Measurements from ENCODE around the gene FNDC5.

FNDC5 gene

DNA sequence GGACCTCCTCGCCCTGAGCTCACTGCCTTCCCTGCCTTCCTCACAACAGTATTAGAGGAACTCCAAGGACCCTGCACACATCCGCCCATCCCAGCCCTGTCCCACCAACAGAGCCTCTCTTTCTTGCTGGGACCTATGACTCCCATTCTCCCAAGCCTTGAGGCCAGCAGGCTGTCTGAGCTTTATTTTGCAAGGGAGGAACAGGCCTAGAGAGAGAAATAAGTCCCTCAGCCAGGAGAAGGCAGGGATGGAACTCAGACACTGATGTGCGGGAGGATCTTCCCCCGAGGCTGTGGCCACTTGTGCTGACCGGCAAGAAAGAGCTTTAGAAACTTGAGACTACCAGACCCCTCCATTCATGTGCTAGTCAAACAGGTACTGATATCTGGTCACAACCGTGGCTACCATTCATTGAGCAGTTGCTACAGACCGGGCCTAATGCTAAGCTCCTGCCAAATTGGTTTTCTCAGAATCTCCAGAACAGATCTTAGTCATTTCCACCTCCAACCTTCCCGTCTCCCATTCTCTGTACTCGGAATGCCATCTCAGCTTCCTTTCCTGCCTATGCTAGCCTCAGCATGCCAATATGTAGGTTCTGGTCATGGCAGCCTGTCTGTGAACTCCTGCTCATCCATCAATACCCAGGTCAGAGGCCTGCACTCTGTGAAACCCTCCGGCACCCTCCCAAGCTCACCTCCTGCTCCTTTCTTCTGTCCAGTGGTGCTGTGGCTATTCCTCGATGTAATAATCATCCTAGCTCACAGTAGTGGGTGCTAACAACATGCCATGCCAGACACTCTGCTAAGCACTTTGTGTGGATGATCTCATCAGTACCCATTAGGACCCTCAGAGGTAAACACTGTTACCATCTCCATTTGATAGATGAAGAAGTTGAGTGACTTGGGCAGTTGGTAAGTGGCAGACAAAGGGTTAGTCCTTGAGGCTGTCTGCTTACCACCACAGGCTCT, 26.7 kb upstream of the FNDC5 start:
- DNase-seq, result no peak

DNA sequence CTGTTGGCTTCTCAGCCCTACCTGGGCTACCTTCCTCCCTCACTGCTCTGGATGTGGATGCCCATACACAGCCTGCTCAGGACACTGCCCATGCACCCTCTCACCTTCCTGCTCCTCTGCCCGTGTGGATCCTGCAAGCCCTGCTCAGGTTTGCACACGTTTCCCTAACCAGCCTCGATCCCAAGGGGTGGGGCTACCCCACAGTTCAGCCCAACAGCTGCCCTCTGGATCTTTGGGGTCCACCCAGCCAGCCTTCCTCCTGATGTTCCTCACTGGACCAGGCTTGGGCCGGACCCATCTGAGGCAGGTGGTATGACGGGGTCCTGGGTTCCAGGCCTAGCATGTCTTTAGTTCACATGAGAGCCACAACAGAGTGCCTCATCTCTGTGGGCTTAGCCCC, 25.7 kb upstream of the FNDC5 start:
- no peak for DNase-seq

DNA sequence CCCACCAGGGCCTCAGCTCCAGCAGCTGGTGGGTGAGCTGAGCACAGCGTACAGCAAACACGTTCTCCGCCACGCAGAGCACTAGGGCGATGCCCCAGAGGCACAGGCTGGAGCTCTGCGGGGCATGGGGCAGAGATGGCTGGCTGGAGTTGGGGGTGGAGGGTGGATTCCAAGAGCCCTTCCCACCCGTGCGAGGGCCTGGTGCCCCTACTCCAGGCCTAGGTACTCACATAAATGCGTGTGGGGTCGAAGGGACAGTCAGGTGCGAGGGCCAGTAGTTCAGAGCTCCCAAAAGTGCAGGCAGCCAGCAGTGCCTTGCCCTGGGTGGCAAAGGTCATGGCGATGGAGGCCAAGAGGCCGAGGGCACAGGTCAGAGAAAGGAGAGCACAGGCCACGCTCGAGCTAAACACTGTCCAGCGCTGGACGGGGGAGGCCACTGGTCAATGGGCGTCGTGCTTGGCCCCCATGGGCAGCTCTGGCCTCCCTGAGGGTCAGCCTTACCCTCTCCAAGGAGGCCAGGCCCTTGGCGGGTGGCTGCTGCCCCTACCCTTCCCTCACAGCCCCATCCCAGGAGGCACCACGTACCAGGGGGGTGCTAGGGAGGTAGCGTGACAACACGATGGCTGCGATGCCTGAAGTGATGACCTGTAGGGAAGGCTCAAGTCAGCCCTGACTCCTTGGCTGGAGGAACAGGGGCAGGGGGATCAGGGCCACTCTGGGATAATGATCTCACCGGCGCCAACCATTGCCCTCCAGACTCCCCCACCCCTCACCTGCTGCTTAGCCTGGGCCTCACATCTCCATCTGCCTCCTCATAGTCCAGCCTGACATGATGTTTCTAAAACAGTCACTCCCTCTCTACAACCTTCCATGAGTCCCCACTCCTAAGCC, 24.9 kb upstream of the FNDC5 start:
- no peak for DNase-seq

DNA sequence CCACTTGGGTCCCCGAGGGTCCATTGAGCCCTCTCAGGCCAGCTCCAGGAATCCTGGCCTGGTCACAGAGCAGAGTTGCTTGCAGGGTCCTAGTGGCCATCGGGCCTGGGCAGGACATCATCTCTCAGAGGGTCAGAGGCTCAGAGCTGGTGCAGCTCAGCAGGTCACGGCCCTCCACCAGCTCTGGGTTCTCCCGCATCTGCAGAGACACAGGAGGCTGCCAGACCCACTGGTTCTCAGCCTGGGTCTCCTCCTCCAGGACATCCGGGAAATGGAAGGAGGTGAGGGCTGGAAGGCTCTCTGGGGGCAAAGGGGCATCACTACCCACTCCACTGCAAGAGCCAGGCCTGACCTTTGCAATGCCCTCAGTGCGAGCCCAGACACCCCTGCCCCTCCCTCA, 24.0 kb upstream of the FNDC5 start:
- no peak for DNase-seq

DNA sequence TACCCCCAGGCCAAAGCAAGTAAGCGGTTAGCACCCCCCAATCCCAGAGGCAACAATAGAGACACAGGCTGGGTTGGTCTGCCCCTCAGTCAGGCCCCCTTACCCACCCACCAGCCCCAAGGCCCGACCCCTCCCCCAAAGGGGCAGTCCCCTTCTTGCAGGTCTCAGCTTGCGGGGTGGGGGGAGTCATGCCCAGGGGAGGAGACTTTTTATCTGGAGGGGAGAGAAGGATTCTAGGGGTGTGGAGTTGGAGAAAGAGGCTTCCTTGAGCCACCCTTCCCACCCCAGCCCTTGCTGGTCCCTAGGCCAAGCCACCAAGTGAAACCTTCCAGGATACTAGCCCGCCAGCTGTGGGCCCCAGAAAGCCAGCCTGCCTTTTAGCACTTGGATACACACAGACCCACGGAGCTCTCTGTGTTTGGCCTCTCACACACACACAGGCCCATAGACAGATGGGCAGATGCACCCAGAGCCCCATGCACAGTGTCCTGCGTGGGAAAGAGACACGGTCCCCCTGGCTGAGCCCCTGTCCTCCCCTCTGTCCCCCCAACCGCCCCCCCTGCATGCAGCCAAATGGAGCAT, 23.4 kb upstream of the FNDC5 start:
- DNase-seq, result no peak

DNA sequence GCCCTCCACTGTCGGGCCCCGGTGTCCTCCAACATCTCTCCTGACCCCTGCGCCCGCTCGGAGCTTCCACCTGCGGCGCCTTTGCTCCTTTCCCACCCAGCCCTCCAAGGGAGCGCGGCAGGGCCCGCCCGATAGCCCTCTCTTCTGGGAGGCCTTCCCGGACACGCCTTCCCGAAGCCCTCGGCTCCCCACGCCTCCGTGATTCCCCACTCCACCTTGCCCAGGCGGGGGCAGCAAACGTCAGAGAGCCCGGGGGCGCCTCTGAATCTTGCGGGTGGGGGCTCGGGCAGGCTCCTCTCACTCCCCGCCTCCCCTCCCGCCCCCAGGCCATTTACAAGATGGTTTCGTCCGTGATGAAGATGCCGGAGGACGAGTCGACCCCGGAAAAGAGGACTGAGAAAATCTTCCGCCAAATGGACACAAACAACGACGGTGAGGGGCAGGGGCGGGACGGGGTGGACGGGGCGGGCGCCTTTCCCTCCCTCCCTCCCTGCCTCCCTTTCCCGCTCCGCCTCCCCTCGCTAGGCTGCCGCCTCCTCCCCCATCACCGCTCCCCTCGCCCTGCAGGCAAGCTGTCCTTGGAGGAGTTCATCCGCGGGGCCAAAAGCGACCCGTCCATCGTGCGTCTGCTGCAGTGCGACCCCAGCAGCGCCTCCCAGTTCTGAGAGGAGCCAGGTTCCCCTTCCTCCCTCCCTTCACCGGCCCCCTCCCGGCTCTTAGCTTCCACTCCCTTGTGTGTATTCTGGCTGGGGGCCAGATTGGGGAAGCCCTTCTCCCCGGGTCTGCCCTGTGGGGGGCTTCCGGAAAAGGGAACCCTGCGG, 22.7 kb upstream of the FNDC5 start:
- DNase-seq, result peak in 30 of 51 donors; percentile 14 to 70 (median 46)

DNA sequence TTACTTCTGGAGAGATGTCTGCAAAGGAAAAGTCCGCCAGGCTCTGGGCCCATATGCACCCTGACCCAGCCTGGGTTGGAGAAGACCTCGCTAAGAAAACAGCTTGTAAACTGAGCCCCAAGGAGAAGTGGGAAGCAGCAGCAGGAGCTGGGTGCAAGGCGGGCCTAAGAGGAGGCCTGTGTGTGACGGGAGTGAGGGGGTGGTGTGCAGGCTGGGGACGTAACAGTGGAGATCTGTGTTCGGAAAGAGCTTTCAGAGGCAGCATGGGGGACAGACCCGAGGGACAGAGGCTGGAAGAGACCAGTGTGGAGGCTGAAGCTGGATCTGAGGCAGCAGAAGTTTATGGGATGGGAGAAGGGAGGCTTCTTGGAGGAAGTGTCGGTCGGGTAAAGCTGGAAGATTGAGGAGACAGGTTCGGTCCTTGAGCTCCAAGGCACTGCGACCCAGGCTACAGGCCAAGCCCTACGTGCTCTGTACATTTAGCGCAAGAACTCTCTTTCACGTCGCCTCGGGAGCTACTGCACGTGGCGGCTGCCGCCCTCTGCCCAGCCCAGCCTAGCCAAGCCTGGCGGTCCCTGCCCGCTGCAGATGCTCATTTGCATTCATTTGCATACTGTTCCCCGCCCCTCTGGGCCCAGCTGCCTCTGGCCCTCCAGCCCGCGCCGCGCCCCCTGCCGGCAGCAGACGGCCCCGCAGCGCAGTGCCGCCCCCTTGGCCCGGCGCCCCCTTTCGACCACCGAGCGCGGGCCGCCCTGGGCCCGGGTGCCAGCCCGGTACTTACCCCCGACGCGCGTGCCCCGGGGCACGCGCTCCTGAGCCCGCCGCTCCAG, 21.9 kb upstream of the FNDC5 start:
- peak in 39 of 51 donors; percentile 28 to 85 (median 66) for DNase-seq

DNA sequence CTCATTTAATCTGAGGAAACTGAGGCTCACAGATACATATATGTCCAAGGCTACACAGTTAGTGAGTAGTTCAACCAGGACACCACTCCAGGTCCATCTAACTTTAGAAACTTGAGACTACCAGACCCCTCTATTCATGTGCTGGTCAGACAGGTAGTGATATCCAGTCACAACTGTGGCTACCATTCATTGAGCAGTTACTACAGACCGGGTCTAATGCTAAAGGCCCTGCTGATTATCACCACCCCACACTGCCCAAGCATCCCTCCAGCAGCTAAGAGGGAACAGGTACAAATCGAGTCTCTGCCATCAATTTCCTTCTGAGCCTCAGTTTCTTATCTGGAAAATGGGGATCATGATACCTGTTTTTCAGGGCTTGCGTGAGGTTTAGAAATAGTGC, 20.9 kb upstream of the FNDC5 start:
- DNase-seq, result no peak

DNA sequence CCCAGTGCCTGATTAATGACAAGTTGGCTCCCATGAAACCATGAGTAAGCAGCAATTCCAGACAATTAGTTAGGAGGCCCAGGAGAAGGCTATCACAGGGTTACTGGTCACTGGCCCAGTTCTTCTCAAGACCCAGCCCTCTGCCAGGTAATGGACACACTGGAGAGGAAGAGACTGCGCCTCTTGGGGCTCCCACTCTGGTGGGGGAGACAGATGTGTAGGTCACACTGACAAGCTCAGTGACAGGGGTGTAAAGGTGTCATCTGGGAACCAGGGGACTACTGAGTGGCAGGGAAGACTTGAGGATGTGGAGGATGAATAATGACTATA, 20.5 kb upstream of the FNDC5 start:
- no peak for DNase-seq

DNA sequence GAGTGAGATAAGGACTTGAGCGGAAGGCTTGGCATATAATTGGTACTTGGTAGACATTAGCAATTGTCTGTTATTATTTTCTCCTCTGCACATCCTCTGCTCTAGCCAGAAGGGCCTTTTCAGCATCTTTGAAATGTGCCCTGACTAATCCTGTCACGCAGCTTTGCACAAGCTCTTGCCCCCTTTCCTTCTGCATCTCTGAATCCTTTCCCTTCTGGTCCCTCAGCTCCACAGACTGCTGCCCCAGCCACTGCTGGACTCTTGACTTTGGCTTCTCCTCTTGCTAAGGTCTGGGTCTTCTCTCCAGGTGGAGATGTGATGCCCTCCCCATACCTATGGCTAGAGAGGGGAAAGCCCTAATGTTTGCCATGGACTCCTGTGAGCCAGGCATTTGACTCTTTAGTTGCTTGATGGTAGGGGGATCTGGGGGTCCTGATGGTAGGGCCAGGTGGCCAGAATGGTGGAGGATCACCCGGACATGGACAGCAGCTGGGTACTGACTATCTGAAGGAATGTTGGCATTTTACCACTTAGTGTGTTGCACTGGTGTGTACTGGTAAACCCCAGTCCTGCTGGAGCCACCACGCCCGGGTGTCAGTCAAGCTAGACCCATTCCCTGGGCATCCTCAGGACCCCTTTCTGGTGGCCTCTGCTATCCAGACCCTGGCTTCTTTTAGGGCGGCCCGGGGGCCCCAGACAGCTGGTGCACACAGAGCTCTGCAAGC, 20.0 kb upstream of the FNDC5 start:
- no peak for DNase-seq

DNA sequence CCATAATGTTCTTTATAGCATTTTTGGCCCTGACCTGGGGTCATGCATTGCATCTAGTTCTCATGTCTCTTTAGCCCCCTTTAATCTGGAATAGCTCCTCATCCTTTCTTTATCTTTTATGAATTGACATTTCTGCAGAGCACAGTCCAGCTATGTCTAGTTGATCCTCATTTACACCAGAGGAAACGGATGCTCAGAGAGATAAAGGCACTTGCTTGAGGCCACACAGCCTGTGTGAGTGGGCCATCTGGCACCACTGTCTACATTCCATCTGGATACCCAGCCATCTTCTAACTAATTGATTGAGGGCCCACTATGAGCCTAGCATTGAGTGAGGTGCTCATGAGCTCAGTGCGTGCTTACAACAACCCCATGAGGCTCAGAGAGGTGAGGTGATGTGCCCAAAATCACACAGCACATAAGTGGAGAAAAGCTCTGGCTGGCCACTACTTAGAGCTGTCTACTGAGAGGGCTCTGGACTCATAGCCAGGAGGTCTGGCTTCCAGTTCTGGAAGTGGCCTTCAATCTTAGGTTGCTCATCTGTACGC, 19.1 kb upstream of the FNDC5 start:
- DNase-seq, result no peak

DNA sequence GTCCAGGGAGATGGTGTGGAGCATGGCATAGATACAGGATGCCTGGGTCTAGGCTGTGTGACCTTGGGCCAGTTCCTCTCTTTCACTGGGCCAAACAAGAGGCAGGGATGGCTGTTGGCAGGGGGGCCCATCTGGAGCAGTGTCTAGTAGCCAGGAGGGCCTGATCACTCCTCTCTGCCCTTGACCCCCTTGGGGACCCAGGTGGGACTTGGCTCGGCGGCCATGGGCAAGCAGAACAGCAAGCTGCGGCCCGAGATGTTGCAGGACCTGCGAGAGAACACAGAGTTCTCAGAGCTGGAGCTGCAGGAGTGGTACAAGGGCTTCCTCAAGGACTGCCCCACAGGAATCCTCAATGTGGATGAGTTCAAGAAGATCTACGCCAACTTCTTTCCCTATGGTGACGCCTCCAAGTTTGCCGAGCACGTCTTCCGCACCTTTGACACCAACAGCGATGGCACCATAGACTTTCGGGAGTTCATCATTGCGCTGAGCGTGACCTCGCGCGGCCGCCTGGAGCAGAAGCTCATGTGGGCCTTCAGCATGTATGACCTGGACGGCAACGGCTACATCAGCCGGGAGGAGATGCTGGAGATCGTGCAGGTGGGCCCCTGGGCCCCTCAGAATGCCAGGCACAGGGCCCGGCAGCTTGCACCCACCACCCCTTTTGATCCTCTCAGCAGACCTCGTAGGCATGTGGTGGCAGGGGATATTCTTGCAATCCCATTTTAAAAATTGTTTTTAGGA, 18.1 kb upstream of the FNDC5 start:
- no peak for DNase-seq

DNA sequence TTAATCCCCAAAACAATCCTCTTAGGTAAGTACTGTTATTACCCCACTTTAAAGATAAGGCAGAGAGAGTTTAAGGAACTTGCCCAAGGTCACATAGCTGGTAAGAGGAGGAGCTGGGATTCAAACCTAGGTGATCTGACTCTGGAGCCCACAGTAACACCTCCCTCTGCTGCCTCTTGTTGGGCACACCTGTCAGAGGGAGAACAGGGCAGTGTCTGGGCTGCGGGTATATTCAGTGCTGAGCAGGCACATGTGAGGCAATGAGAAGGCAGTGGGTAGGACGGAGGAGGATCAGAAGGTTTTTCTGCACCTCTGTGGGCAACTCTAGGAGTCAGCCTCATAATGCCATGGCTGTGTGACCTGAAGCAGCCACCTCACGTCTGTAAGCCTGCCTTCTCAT, 17.4 kb upstream of the FNDC5 start:
- no peak for DNase-seq

DNA sequence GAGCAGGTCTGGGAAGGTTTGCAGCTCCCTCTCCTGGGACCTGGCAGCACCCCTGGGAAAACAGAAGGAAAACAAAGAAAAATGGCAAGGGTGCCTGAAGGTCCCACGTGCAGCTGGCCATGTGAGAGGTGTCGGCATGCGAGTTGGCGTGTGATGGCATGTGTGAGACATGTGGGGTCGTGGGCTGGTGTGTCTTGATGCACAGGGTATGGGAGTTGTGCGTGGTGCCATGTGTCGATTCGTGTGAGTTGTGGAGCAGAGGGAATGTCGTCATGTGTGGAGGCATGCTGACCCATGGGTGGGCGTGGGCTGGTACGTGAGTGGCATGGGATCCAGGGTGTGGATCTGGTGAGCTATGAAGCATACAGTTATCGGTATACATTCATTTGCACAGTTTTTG, 16.9 kb upstream of the FNDC5 start:
- DNase-seq, result peak in 1 of 51 donors; percentile 34

DNA sequence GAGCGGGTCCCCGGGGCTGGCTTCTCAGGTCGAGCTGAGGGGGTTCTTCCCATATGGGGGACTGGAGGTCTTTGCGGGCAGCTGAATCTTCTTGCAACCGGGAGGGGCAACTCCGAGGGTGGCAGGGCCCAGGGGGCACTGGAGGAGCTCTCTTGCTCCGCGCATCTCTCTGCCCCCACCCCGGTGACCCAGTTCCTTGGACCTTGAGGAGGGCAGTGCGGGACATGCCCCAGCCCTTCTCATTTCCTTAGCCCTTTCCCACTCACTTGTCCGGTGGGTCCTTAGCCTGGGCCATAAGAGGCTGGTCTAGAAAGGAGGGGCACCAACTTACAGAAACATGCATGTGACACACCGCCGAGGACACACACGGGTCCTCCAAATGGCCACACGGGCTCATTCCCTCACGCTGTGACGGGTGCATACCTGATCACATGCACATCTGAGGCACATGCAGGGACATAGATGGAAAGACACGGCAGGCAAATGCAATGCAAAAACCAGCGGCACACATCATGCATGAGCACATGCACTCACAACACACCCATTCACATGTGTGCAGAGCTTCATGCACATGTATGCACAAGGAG, 16.2 kb upstream of the FNDC5 start:
- no peak for DNase-seq

DNA sequence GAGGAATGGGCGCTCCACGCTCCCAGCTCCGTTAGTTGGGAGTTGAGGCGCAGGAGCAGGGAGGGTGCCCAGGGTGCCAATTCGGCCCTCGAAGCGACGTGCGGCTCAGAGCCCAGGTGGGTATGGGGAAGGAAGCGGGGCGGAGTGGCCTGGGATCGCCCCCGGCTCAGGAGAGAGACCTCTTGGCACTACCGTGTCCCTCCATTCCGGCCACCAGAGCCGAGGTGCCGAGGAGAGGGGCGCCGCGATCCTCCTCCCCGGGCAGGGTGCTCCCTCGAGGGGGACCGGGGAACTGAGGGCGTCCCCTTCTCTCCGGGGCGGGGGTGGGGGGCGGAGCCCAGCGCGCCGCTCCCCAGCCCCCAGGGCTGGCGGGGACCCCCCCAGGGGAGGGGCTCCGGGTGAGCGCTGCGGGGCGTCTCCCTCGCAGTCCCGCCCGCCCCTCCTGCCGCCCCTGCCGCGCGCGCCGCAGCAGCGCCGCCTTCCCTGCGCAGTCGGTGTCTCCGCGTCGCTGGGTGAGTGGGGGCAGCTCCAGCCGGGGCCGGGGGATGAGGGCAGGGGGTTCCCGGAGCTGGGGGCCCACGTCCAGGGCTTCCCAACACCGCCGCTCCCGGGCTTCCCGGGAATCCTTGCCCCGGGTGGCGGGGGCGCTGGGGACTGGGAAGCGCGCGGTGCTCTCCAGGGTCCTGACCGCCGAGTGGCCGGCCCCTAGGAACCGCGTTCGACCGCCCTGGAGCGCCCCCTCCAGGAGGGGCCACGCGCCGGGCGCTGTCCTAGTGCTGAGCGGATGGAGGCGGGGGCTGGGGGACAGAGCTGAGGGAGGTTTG, 15.5 kb upstream of the FNDC5 start, which contains the start of gene HPCA:
Gene HPCA (plus strand): TSS at position 488 of the 824 bp plus-strand sequence. CDS start 2,408 bp downstream, outside the sequence.
- DNase-seq, result peak in 13 of 51 donors; percentile 12 to 62 (median 36)

DNA sequence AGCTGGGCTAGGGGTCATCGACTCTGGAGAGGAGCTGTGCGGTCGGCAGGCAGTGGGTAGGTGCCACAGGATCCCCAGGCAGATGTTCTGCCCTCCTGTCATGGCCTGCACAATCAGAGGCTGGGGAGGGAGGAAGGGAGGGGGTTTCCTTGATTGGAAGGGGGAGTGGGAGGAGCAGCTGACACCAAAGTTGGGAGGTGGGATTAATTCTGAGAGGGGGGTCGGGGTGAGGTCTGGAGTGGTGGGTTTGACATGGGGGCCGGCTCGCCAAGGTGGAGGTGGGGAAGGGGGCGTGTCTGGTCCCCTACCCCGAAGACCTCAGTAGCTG, 14.9 kb upstream of the FNDC5 start:
- no peak for DNase-seq

Data from hypothalamus (tissue), 51 donors.